Liver (tissue), 9 donors: ENCODE measurements around the gene CXCR4. TPM values are rescaled to one million over a fixed set of nuclear protein-coding genes. Genes with fewer than 3 reads are reported as not detected.

Source experiments
- DNase-seq: peaks from one replicate; pipeline ENCODE4 v3.0.0-alpha.2; 2017; ENCODE audit warnings: low spot score
- H3K27ac ChIP-seq, 2 donors: one replicate each; pipeline ENCODE4 v1.7.0; 2013; ENCODE audit warnings: inconsistent platforms in 2 of 2, low read length in 2 of 2, control low read depth in 1 of 2, low read depth in 1 of 2, mild to moderate bottlenecking in 1 of 2
- H3K27me3 ChIP-seq, 4 donors: one replicate each; pipeline versions ENCODE4 v1.6.1 to v1.7.0; 2013; ENCODE audit warnings: low read length in 3 of 4, inconsistent platforms in 1 of 4, mild to moderate bottlenecking in 1 of 4, moderate library complexity in 1 of 4; ENCODE audit not compliant: control insufficient read depth in 4 of 4, insufficient read depth in 4 of 4
- H3K36me3 ChIP-seq, 4 donors: one replicate each; pipeline versions ENCODE4 v1.6.1 to v1.7.0; 2013; ENCODE audit warnings: low read length in 3 of 4, mild to moderate bottlenecking in 3 of 4, low read depth in 1 of 4, moderate library complexity in 1 of 4; ENCODE audit not compliant: control insufficient read depth in 4 of 4, insufficient read depth in 3 of 4
- H3K4me1 ChIP-seq, 4 donors: one replicate each; pipeline versions ENCODE4 v1.6.1 to v1.7.0; 2013; ENCODE audit warnings: low read length in 3 of 4, mild to moderate bottlenecking in 3 of 4, moderate library complexity in 1 of 4; ENCODE audit not compliant: control insufficient read depth in 4 of 4, insufficient read depth in 4 of 4
- H3K4me3 ChIP-seq, 3 donors: one replicate each; pipeline versions ENCODE4 v1.6.1 to v1.7.0; 2013; ENCODE audit warnings: low read length in 3 of 3, control low read depth in 1 of 3, low read depth in 1 of 3, mild to moderate bottlenecking in 1 of 3
- H3K9ac ChIP-seq, 2 donors: one replicate each; pipeline ENCODE4 v1.7.0; 2013; ENCODE audit warnings: low read length in 2 of 2, mild to moderate bottlenecking in 2 of 2, moderate library complexity in 2 of 2, control low read depth in 1 of 2, low read depth in 1 of 2
- H3K9me3 ChIP-seq, 4 donors: one replicate each; pipeline versions ENCODE4 v1.6.1 to v1.7.0; 2013; ENCODE audit warnings: low read length in 3 of 4; ENCODE audit not compliant: control insufficient read depth in 4 of 4
- ATF3 ChIP-seq: IDR thresholded peaks from 2 replicates; pipeline ENCODE4 v1.6.1; 2016; ENCODE audit warnings: antibody characterized with exemption
- CTCF ChIP-seq: fragments of 150-350 bp; IDR thresholded peaks from 2 replicates; pipeline ENCODE4 v1.5.1; 2017; ENCODE audit warnings: improper control_type of control experiment, low read depth, low read length; ENCODE audit not compliant: missing input control
- EGR1 ChIP-seq, 2 donors: IDR thresholded peaks; 2 replicates each; pipeline ENCODE4 v1.6.1; 2016 to 2018; ENCODE audit warnings: antibody characterized with exemption in 2 of 2, low read depth in 2 of 2
- FOXA1 ChIP-seq: IDR thresholded peaks from 2 replicates; pipeline ENCODE4 v1.6.1; 2016; ENCODE audit warnings: antibody characterized with exemption
- FOXA2 ChIP-seq: IDR thresholded peaks from 2 replicates; pipeline ENCODE4 v1.6.1; 2016; ENCODE audit warnings: antibody characterized with exemption
- GABPA ChIP-seq, 2 donors: IDR thresholded peaks in 1 of 2; conservative IDR thresholded peaks in 1 of 2; 2 replicates each; pipeline ENCODE4 v1.6.1; 2016; ENCODE audit warnings: antibody characterized with exemption in 2 of 2, mild to moderate bottlenecking in 1 of 2, moderate library complexity in 1 of 2
- HNF4A ChIP-seq, 2 donors: conservative IDR thresholded peaks; 2 replicates each; pipeline ENCODE4 v1.6.1; 2016; ENCODE audit warnings: antibody characterized with exemption in 2 of 2, mild to moderate bottlenecking in 2 of 2
- HNF4G ChIP-seq: IDR thresholded peaks from 2 replicates; pipeline ENCODE4 v1.6.1; 2016; ENCODE audit warnings: antibody characterized with exemption
- JUND ChIP-seq, 2 donors: IDR thresholded peaks; 2 replicates each; pipeline ENCODE4 v1.6.1; 2016; ENCODE audit warnings: antibody characterized with exemption in 2 of 2
- MAX ChIP-seq: IDR thresholded peaks from 2 replicates; pipeline ENCODE4 v1.6.1; 2016; ENCODE audit warnings: antibody characterized with exemption
- NR2F2 ChIP-seq: IDR thresholded peaks from 2 replicates; pipeline ENCODE4 v1.6.1; 2016; ENCODE audit warnings: antibody characterized with exemption
- RAD21 ChIP-seq, 2 donors: IDR thresholded peaks; 2 replicates each; pipeline ENCODE4 v1.6.1; 2016; ENCODE audit warnings: antibody characterized with exemption in 2 of 2, mild to moderate bottlenecking in 2 of 2
- REST ChIP-seq: IDR thresholded peaks from 2 replicates; pipeline ENCODE4 v1.6.1; 2016; ENCODE audit warnings: antibody characterized with exemption, mild to moderate bottlenecking
- SP1 ChIP-seq: IDR thresholded peaks from 2 replicates; pipeline ENCODE4 v1.6.1; 2018; ENCODE audit warnings: antibody characterized with exemption, mild to moderate bottlenecking
- TAF1 ChIP-seq: conservative IDR thresholded peaks from 2 replicates; pipeline ENCODE4 v1.6.1; 2016; ENCODE audit warnings: antibody characterized with exemption, mild to moderate bottlenecking
- YY1 ChIP-seq: IDR thresholded peaks from 2 replicates; pipeline ENCODE4 v1.6.1; 2016; ENCODE audit warnings: antibody characterized with exemption, mild to moderate bottlenecking
- ZBTB33 ChIP-seq: IDR thresholded peaks from 2 replicates; pipeline ENCODE4 v1.6.1; 2016; ENCODE audit warnings: antibody characterized with exemption
- WGBS: extraction: QIAGEN DNeasy Blood & Tissue Kit; methylation state at CpG from one replicate; pipeline ENCODE4 v1.1.7; 2013; 5-methylcytosine and 5-hydroxymethylcytosine counted together
- polyA plus RNA-seq, 2 donors: library from polyadenylated mRNA; stranded (reverse) in 1 of 2; unstranded in 1 of 2; fragments of 200-250 nt in 1 of 2; fragments of >200 nt in 1 of 2; fragmentation: Nextera tagmentation in 1 of 2; extraction: Ambion mirVana in 1 of 2; gene quantifications; one replicate each; pipeline versions ENCODE4 v1.2.1 to v1.2.3, GENCODE V29; 2013 to 2015
- total RNA-seq, 2 donors: library from RNA; depleted of rRNA; stranded (reverse); fragments of >200 nt; gene quantifications; one replicate each; pipeline ENCODE4 v1.2.3, GENCODE V29; 2014
- donor health status: healthy.
- donor health status: healthy.
- donor health status: healthy.
- donor health status: healthy.
- donor health status: healthy.

CXCR4 gene
- total and polyA plus RNA-seq, 4 donors = 5.0 to 9.0 (median 6.1) TPM

- Histone ChIP-seq H3K4me1 (no peaks in the 10 kb centered on the region), H3K27ac (no peak overlapping the region), H3K27me3 (peaks cover 0 to 7% (median 3%) of the 10 kb centered on the region in 4 donors), H3K4me3 (no peak overlapping the region), H3K9ac (no peak overlapping the region), H3K9me3 (no peaks in the 10 kb centered on the region), H3K36me3 (no peaks in the 10 kb centered on the region)
- DNase-seq = no peak
- TF ChIP-seq MAX (no peak), ZBTB33 (no peak), REST (no peak), HNF4G (no peak), FOXA1 (no peak), JUND (IDR thresholded peaks at IDR 0.05) (no peak), ATF3 (no peak)
- 61% methylated on average over 6 of the region's 6 CpGs for WGBS
Measured at GRCh38 chr2:136127356-136127755, 9.4 kb upstream of the CXCR4 start.

GRCh38 chr2:136126421-136126926 is 8.5 kb upstream of the CXCR4 start:
- no peaks in the 10 kb centered on the region for H3K4me1 ChIP-seq
- H3K27me3 ChIP-seq = peaks cover 0 to 7% (median 3%) of the 10 kb centered on the region in 4 donors
- 66% methylated on average over 6 of the region's 6 CpGs for WGBS
- no peak for TF ChIP-seq GABPA (IDR thresholded peaks at IDR 0.05 in 1 of 2, conservative IDR thresholded peaks at IDR 0.05 in 1 of 2)
- TF ChIP-seq ATF3 = no peak
- no peak for TF ChIP-seq RAD21 (IDR thresholded peaks at IDR 0.05)
- TF ChIP-seq NR2F2 = no peak
- TF ChIP-seq SP1 = no peak
- TF ChIP-seq FOXA2 = no peak
- TF ChIP-seq CTCF = no peak
- no peak for TF ChIP-seq EGR1 (IDR thresholded peaks at IDR 0.05; ENCODE audit: low read depth in 2 of 2)
- no peak for TF ChIP-seq REST
- no peak for TF ChIP-seq ZBTB33
- no peak for TF ChIP-seq TAF1
- no peak for TF ChIP-seq HNF4G
- no peak for TF ChIP-seq HNF4A (conservative IDR thresholded peaks at IDR 0.05)
- no peak for TF ChIP-seq FOXA1
- TF ChIP-seq JUND (IDR thresholded peaks at IDR 0.05) = no peak
- no peak for TF ChIP-seq MAX
- TF ChIP-seq YY1 = no peak

More at GRCh38 chr2:136126421-136126926, 8.5 kb upstream of the CXCR4 start:
- Histone ChIP-seq H3K9ac (no peak overlapping the region), H3K27ac (no peak overlapping the region), H3K4me3 (no peak overlapping the region), H3K36me3 (no peaks in the 10 kb centered on the region), H3K9me3 (no peaks in the 10 kb centered on the region)
- DNase-seq = no peak
